Measurements from ENCODE around the gene CDC20. TPM values are rescaled to one million over a fixed set of nuclear protein-coding genes. Genes with fewer than 3 reads are reported as not detected.

The CDC20 gene
- total RNA-seq, 1 experiment from 2014 or later = 204 TPM

DNA sequence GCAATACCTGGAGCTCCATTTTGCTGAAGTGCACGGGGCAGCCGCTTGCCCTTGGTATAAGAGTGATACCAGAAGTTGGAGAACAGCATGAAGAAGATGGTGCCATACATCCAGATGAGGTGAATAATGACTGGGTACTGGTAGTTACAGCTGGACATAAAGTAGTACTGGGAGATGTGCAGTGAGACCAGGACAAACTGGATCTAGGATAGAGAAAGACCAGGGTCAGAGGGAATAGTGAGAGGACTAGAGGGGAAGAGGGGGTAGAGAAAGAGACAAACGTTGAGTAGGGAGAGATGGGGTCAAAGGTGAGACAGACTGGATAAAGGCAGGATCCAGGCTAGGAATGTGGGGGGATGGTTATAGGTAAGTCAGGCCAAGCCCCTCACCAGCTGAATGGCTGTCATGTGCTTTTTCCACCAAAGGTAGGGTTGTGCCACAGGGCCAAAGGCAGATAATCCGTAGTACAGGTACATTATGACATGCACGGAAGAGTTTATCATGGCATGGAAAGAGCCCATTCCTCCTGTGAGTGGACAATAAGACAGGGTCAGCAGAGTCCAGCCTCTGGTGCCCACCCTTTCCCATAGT is 5.2 kb downstream of the CDC20 start:
- Mint-ChIP-seq H3K36me3 (ENCODE audit: insufficient read depth, unreplicated experiment) (peaks cover 37% of the 10 kb centered on the region), H3K27ac (ENCODE audit: low read depth, unreplicated experiment) (no peak overlapping the region), H3K9me3 (ENCODE audit: unreplicated experiment) (no peaks in the 10 kb centered on the region), H3K27me3 (ENCODE audit: insufficient read depth, unreplicated experiment) (no peaks in the 10 kb centered on the region), H3K4me1 (ENCODE audit: insufficient read depth, unreplicated experiment) (peaks cover 55% of the 10 kb centered on the region), H3K4me3 (ENCODE audit: unreplicated experiment) (no peak overlapping the region)
- TSS peak; percentile 39 for BruUV-seq (replicated peaks)
- ChIA-PET POLR2A (no interaction called here), CTCF (interaction anchor here (0.7 kb wide), 1 partner anchor 35 kb away, joined by 4 read pairs; no protein-coding TSS in a partner anchor)
- DNase-seq (ENCODE audit: unreplicated experiment) = no peak
- intact Hi-C loops (cut with micrococcal nuclease) = no loop called here
- TF ChIP-seq, protein P1, sequence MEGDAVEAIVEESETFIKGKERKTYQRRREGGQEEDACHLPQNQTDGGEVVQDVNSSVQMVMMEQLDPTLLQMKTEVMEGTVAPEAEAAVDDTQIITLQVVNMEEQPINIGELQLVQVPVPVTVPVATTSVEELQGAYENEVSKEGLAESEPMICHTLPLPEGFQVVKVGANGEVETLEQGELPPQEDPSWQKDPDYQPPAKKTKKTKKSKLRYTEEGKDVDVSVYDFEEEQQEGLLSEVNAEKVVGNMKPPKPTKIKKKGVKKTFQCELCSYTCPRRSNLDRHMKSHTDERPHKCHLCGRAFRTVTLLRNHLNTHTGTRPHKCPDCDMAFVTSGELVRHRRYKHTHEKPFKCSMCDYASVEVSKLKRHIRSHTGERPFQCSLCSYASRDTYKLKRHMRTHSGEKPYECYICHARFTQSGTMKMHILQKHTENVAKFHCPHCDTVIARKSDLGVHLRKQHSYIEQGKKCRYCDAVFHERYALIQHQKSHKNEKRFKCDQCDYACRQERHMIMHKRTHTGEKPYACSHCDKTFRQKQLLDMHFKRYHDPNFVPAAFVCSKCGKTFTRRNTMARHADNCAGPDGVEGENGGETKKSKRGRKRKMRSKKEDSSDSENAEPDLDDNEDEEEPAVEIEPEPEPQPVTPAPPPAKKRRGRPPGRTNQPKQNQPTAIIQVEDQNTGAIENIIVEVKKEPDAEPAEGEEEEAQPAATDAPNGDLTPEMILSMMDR (IDR thresholded peaks at IDR 0.05; ENCODE audit: unreplicated experiment) = no peak

DNA sequence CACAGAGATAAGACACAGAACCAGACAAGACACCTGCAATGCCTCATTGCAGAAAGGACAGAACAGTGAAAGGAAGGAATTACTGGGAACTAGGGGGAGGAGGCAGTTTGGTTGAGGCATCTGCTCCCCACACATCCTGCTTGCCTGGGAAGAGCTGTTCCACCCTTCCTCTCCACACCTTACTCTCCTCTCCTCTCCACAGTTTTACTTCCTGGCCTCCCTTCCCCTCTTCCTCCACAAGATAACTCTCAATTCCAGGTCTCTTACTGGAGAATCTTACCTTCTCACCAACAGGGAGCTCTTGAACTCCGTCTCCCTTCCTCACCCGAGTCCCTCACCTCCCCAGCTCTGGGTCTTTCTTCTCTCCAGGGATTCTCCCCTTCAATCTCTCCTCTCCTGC is 6.9 kb downstream of the CDC20 start:
- peak overlapping the region; percentile 84 for H3K27ac Mint-ChIP-seq (ENCODE audit: low read depth, unreplicated experiment)
- no TSS peak for BruUV-seq (replicated peaks)
- H3K4me1 Mint-ChIP-seq (ENCODE audit: insufficient read depth, unreplicated experiment) = peaks cover 46% of the 10 kb centered on the region
- no peak for DNase-seq (ENCODE audit: unreplicated experiment)
- POLR2A ChIA-PET = interaction anchor here (0.9 to 4.9 kb wide), 3 partner anchors 7 to 347 kb away, joined by 3 to 69 read pairs (median 41); partner anchors contain the start of genes CDC20, MED8 and SZT2
- TF ChIP-seq, protein P1 (IDR thresholded peaks at IDR 0.05; ENCODE audit: unreplicated experiment) = no peak
- peaks cover 37% of the 10 kb centered on the region for H3K36me3 Mint-ChIP-seq (ENCODE audit: insufficient read depth, unreplicated experiment)
- CTCF ChIA-PET = interaction anchor here (1.2 kb wide), 1 partner anchor 7 kb away, joined by 3 read pairs; the partner anchor contains the start of gene CDC20
- no peaks in the 10 kb centered on the region for H3K27me3 Mint-ChIP-seq (ENCODE audit: insufficient read depth, unreplicated experiment)
- H3K4me3 Mint-ChIP-seq (ENCODE audit: unreplicated experiment) = peak overlapping the region; percentile 87
- intact Hi-C loops (cut with micrococcal nuclease) = no loop called here
- no peaks in the 10 kb centered on the region for H3K9me3 Mint-ChIP-seq (ENCODE audit: unreplicated experiment)

DNA sequence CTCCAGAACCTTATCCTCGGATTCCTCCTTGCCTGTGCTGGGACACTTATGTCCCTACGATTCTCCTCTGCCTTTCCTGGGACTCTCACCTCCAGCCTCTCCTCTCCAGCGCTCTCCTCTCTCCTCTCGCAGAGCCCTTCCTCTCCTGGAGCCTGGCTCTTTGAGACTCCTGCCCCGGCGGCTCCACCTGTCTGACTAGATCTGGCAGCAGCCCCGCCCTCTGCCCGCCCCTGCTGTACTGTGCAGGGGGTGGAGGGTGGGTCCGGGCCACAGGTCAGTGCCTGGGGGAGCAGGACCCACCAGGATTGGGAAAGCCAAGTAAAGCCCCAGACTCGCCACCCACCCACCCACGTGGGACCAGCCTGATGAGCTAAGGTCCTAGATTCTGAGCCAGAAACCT is 7.4 kb downstream of the CDC20 start:
- TF ChIP-seq, protein P1 (IDR thresholded peaks at IDR 0.05; ENCODE audit: unreplicated experiment) = no peak
- CTCF ChIA-PET = interaction anchor here (0.6 to 1.2 kb wide), 2 partner anchors 8 to 134 kb away, joined by 3 read pairs; partner anchors contain the start of gene CDC20
- DNase-seq (ENCODE audit: unreplicated experiment) = peak; percentile 49
- BruUV-seq (replicated peaks) = no TSS peak
- peaks cover 44% of the 10 kb centered on the region for H3K4me1 Mint-ChIP-seq (ENCODE audit: insufficient read depth, unreplicated experiment)
- peak overlapping the region; percentile 87 for H3K4me3 Mint-ChIP-seq (ENCODE audit: unreplicated experiment)
- H3K27me3 Mint-ChIP-seq (ENCODE audit: insufficient read depth, unreplicated experiment) = no peaks in the 10 kb centered on the region
- POLR2A ChIA-PET = interaction anchor here (0.9 to 4.9 kb wide), 3 partner anchors 8 to 347 kb away, joined by 3 to 69 read pairs (median 41); partner anchors contain the start of genes CDC20, MED8 and SZT2
- no peaks in the 10 kb centered on the region for H3K9me3 Mint-ChIP-seq (ENCODE audit: unreplicated experiment)
- peaks cover 35% of the 10 kb centered on the region for H3K36me3 Mint-ChIP-seq (ENCODE audit: insufficient read depth, unreplicated experiment)
- H3K27ac Mint-ChIP-seq (ENCODE audit: low read depth, unreplicated experiment) = peak overlapping the region; percentile 84
- intact Hi-C loops (cut with micrococcal nuclease) = no loop called here

- ChIA-PET CTCF (interaction anchor here (0.6 to 1.3 kb wide), 4 partner anchors 8 to 603 kb away, joined by 3 to 5 read pairs (median 3); partner anchors contain the start of genes CDC20 and MED8), POLR2A (interaction anchor here (0.7 to 4.9 kb wide), 5 partner anchors 8 to 132 kb away, joined by 3 to 69 read pairs (median 12); partner anchors contain the start of genes CDC20, MED8 and SZT2)
- no TSS peak for BruUV-seq (replicated peaks)
- no peaks in the 10 kb centered on the region for H3K9me3 Mint-ChIP-seq (ENCODE audit: unreplicated experiment)
- peaks cover 40% of the 10 kb centered on the region for H3K4me1 Mint-ChIP-seq (ENCODE audit: insufficient read depth, unreplicated experiment)
- no peaks in the 10 kb centered on the region for H3K27me3 Mint-ChIP-seq (ENCODE audit: insufficient read depth, unreplicated experiment)
- H3K36me3 Mint-ChIP-seq (ENCODE audit: insufficient read depth, unreplicated experiment) = peaks cover 30% of the 10 kb centered on the region
- peak overlapping the region; percentile 87 for H3K4me3 Mint-ChIP-seq (ENCODE audit: unreplicated experiment)
- DNase-seq (ENCODE audit: unreplicated experiment) = peak; percentile 30
- peak overlapping the region; percentile 84 for H3K27ac Mint-ChIP-seq (ENCODE audit: low read depth, unreplicated experiment)
- intact Hi-C loops (cut with micrococcal nuclease) = no loop called here
- TF ChIP-seq, protein P1 (IDR thresholded peaks at IDR 0.05; ENCODE audit: unreplicated experiment) = no peak
Observed at GRCh38 chr1:43366601-43367025, 7.8 kb downstream of the CDC20 start.

All from MCF 10A (cell line).